Left lung (tissue), 10 donors: ENCODE data around the gene PNKP. TPM values are rescaled to one million over a fixed set of nuclear protein-coding genes. Genes with fewer than 3 reads are reported as not detected.

ENCODE experiments used
- ATAC-seq: fragments of 200-7000 bp; cut with Tn5 transposase; one replicate; pipeline ENCODE4 v1.9.1; 2020; ENCODE audit warnings: moderate library complexity
- DNase-seq, 4 donors: peaks; one replicate each; pipeline ENCODE4 v3.0.0-alpha.2; 2013 to 2020
- H3K27ac ChIP-seq, 2 donors: fragments of 200-600 bp; sonication (generic) in 1 of 2; one replicate each; pipeline versions ENCODE4 v1.5.0 to v1.8.0; 2020 to 2021
- H3K27me3 ChIP-seq, 2 donors: fragments of 200-600 bp; sonication (generic) in 1 of 2; one replicate each; pipeline versions ENCODE4 v1.5.0 to v1.8.0; 2020 to 2021
- H3K36me3 ChIP-seq, 2 donors: fragments of 200-600 bp; sonication (generic) in 1 of 2; one replicate each; pipeline versions ENCODE4 v1.5.0 to v1.8.0; 2020 to 2021
- H3K4me1 ChIP-seq, 2 donors: fragments of 200-600 bp; one replicate each; pipeline ENCODE4 v1.8.0; 2021
- H3K4me3 ChIP-seq, 2 donors: fragments of 200-600 bp; sonication (generic) in 1 of 2; one replicate each; pipeline versions ENCODE4 v1.5.0 to v1.8.0; 2020 to 2021; ENCODE audit warnings: mild to moderate bottlenecking in 1 of 2
- H3K9me3 ChIP-seq, 2 donors: fragments of 200-600 bp; sonication (generic) in 1 of 2; one replicate each; pipeline versions ENCODE4 v1.5.0 to v1.8.0; 2020 to 2021
- CTCF ChIP-seq, 2 donors: fragments of 200-600 bp; sonication (generic) in 1 of 2; IDR thresholded peaks; one replicate each; pipeline versions ENCODE4 v1.5.0 to v1.8.0; 2021; ENCODE audit warnings: antibody characterized with exemption in 2 of 2
- intact Hi-C, 2 donors: fragments of 100-400 bp; cut with DNase I; formaldehyde crosslinking; loops; one replicate each; pipeline versions ENCODE4 v1.11.2 to v1.14.2; 2022
- microRNA-seq, 2 donors: library from miRNA; unstranded; fragments of <30 nt; microRNA quantifications; one replicate each; pipeline ENCODE4, GENCODE V29; 2019
- polyA plus RNA-seq, 6 donors: library from polyadenylated mRNA; unstranded; fragments of 120-200 nt; gene quantifications; one replicate each; pipeline ENCODE4 v1.2.1, GENCODE V29; 2013; ENCODE audit not compliant: insufficient read length in 6 of 6
- total RNA-seq, 2 donors: library from RNA; stranded (reverse); fragmentation: NEBNext Ultra II Directional; extraction: Animal tissue kit (Norgen Biotek cat#: 25700); gene quantifications; one replicate each; pipeline ENCODE4 v1.2.1, GENCODE V29; 2021
- donor health status: DM: no; HTN: yes; CAD: no.
- donor health status: DM: no; HTN: no; CAD: no.

PNKP gene
- total and polyA plus RNA-seq, 8 donors, result 56.8 to 89.5 (median 66.3) TPM

- Histone ChIP-seq H3K36me3 (no peaks in the 10 kb centered on the region), H3K27ac (peak overlapping the region; percentile 91 to 95), H3K4me3 (peak overlapping the region in 1 of 2 donors; percentile 65), H3K4me1 (peaks cover 8 to 17% of the 10 kb centered on the region in 2 donors), H3K27me3 (no peaks in the 10 kb centered on the region), H3K9me3 (no peaks in the 10 kb centered on the region)
- DNase-seq, result no peak
- intact Hi-C loops, result no loop called here
- ATAC-seq, result no peak
- TF ChIP-seq CTCF (IDR thresholded peaks at IDR 0.05), result no peak
These were observed 53.4 kb downstream of the PNKP start for GRCh38 chr19:49814010-49814409.

GRCh38 chr19:49812997-49813861, 54.1 kb downstream of the PNKP start, which contains the start of gene FUZ:
Gene FUZ (minus strand): TSS chr19:49813292. CDS start chr19:49813106, 186 bp downstream.
- Histone ChIP-seq H3K4me3 (peak within 1 kb of the TSS; percentile 54 to 65), H3K27ac (peak within 1 kb of the TSS; percentile 91 to 95), H3K36me3 (no peaks in the 10 kb centered on the region), H3K9me3 (no peaks in the 10 kb centered on the region), H3K4me1 (peaks cover 7 to 19% of the 10 kb centered on the region in 2 donors), H3K27me3 (no peaks in the 10 kb centered on the region)
- peak; percentile 68 for ATAC-seq
- intact Hi-C loops, result no loop called here
- DNase-seq, result peak; percentile 97 to 99 (median 98)
- no peak for TF ChIP-seq CTCF (IDR thresholded peaks at IDR 0.05)

GRCh38 chr19:49812452-49812996, 54.9 kb downstream of the PNKP start:
- no peaks in the 10 kb centered on the region for H3K9me3 ChIP-seq
- DNase-seq (no peak), ATAC-seq (no peak)
- peaks cover 7 to 26% of the 10 kb centered on the region in 2 donors for H3K4me1 ChIP-seq
- H3K27ac ChIP-seq, result peak overlapping the region; percentile 91 to 95
- no peaks in the 10 kb centered on the region for H3K36me3 ChIP-seq
- TF ChIP-seq CTCF (IDR thresholded peaks at IDR 0.05), result no peak
- H3K27me3 ChIP-seq, result no peaks in the 10 kb centered on the region
- peak overlapping the region; percentile 54 to 65 for H3K4me3 ChIP-seq
- intact Hi-C loops, result no loop called here

GRCh38 chr19:49811328-49811727, 56.0 kb downstream of the PNKP start:
- H3K9me3 ChIP-seq, result no peaks in the 10 kb centered on the region
- no peak for TF ChIP-seq CTCF (IDR thresholded peaks at IDR 0.05)
- peaks cover 7 to 30% of the 10 kb centered on the region in 2 donors for H3K4me1 ChIP-seq
- no peak overlapping the region for H3K27ac ChIP-seq
- peaks cover 0 to 1% of the 10 kb centered on the region in 2 donors for H3K36me3 ChIP-seq
- intact Hi-C loops, result no loop called here
- H3K27me3 ChIP-seq, result no peaks in the 10 kb centered on the region
- DNase-seq, result no peak
- ATAC-seq, result no peak
- H3K4me3 ChIP-seq, result no peak overlapping the region

Small RNA genes within 50 kb of the gene (microRNA-seq; reads per million reads assigned to microRNA genes)
- 1.5 to 1.8 reads per million in 2 donors for gene MIR4749
- 0.50 to 0.55 reads per million in 2 donors for gene MIR4750
- gene MIR6800, result 0.17 to 0.41 reads per million in 2 donors

Other genes with a start within 250 kb of the PNKP start
- 100 to 1,000 TPM in 1 of 2 donors, 10 to 100 TPM in 1; 76.0 to 131 TPM for gene RRAS, start 227.4 kb downstream of the PNKP start, total RNA-seq
- gene RRAS, start 227.4 kb downstream of the PNKP start, polyA plus RNA-seq, result 10 to 100 TPM; 21.4 to 34.0 (median 27.7) TPM
- 10 to 100 TPM; 61.5 to 63.8 TPM for gene SCAF1, start 225.4 kb downstream of the PNKP start, total RNA-seq
- 10 to 100 TPM; 24.7 to 36.6 (median 33.1) TPM for gene SCAF1, start 225.4 kb downstream of the PNKP start, polyA plus RNA-seq
- gene IRF3, start 201.7 kb downstream of the PNKP start, total RNA-seq, result 10 to 100 TPM; 81.2 to 93.6 TPM
- gene IRF3, start 201.7 kb downstream of the PNKP start, polyA plus RNA-seq, result 10 to 100 TPM; 60.2 to 79.1 (median 70.4) TPM
- gene BCL2L12, start 201.6 kb downstream of the PNKP start, total RNA-seq, result 10 to 100 TPM; 20.6 to 22.2 TPM
- gene BCL2L12, start 201.6 kb downstream of the PNKP start, polyA plus RNA-seq, result 10 to 100 TPM; 21.4 to 30.1 (median 28.2) TPM
- gene PRMT1, start 190.3 kb downstream of the PNKP start, total RNA-seq, result 100 to 1,000 TPM in 1 of 2 donors, 10 to 100 TPM in 1; 79.3 to 137 TPM
- 100 to 1,000 TPM; 208 to 258 (median 224) TPM for gene PRMT1, start 190.3 kb downstream of the PNKP start, polyA plus RNA-seq
- gene ADM5, start 178.0 kb downstream of the PNKP start, total RNA-seq, result 1 to 10 TPM in 1 of 2 donors, under 1 TPM in 1; 0.93 to 2.0 TPM
- gene ADM5, start 178.0 kb downstream of the PNKP start, polyA plus RNA-seq, result 1 to 10 TPM; 1.2 to 2.6 (median 1.9) TPM
- gene CPT1C, start 176.5 kb downstream of the PNKP start, total RNA-seq, result 10 to 100 TPM in 1 of 2 donors, 1 to 10 TPM in 1; 6.2 to 11.3 TPM
- 10 to 100 TPM; 23.2 to 37.3 (median 29.3) TPM for gene CPT1C, start 176.5 kb downstream of the PNKP start, polyA plus RNA-seq
- under 1 TPM in 1 of 2 donors, not detected in 1; 0.39 TPM for gene TSKS, start 104.3 kb downstream of the PNKP start, total RNA-seq
- under 1 TPM; 0.17 to 0.45 (median 0.21) TPM for gene TSKS, start 104.3 kb downstream of the PNKP start, polyA plus RNA-seq
- 10 to 100 TPM; 84.9 to 87.6 TPM for gene AP2A1, start 100.6 kb downstream of the PNKP start, total RNA-seq
- gene AP2A1, start 100.6 kb downstream of the PNKP start, polyA plus RNA-seq, result 10 to 100 TPM; 52.9 to 83.1 (median 61.8) TPM
- 10 to 100 TPM; 15.3 to 19.5 TPM for gene FUZ, start 54.3 kb downstream of the PNKP start, total RNA-seq
- gene FUZ, start 54.3 kb downstream of the PNKP start, polyA plus RNA-seq, result 10 to 100 TPM; 23.2 to 31.7 (median 26.6) TPM
- gene MED25, start 49.3 kb downstream of the PNKP start, total RNA-seq, result 10 to 100 TPM; 52.1 to 57.1 TPM
- 10 to 100 TPM; 55.1 to 67.4 (median 58.2) TPM for gene MED25, start 49.3 kb downstream of the PNKP start, polyA plus RNA-seq
- gene PTOV1, start 16.4 kb downstream of the PNKP start, total RNA-seq, result 100 to 1,000 TPM in 1 of 2 donors, 10 to 100 TPM in 1; 96.0 to 133 TPM
- 100 to 1,000 TPM; 268 to 320 (median 279) TPM for gene PTOV1, start 16.4 kb downstream of the PNKP start, polyA plus RNA-seq
- 10 to 100 TPM; 33.8 to 39.3 TPM for gene AKT1S1, start 9.8 kb upstream of the PNKP start, total RNA-seq
- 10 to 100 TPM; 24.7 to 42.9 (median 31.8) TPM for gene AKT1S1, start 9.8 kb upstream of the PNKP start, polyA plus RNA-seq
- 10 to 100 TPM; 35.2 to 43.3 TPM for gene TBC1D17, start 10.1 kb upstream of the PNKP start, total RNA-seq
- 10 to 100 TPM; 40.8 to 47.2 (median 46.3) TPM for gene TBC1D17, start 10.1 kb upstream of the PNKP start, polyA plus RNA-seq
- 1 to 10 TPM; 2.4 to 6.5 TPM for gene IL4I1, start 29.3 kb upstream of the PNKP start, total RNA-seq
- 1 to 10 TPM; 1.1 to 2.3 (median 1.7) TPM for gene IL4I1, start 29.3 kb upstream of the PNKP start, polyA plus RNA-seq
- gene ATF5, start 61.6 kb upstream of the PNKP start, total RNA-seq, result 10 to 100 TPM; 17.4 to 25.0 TPM
- 10 to 100 TPM; 19.5 to 29.6 (median 26.6) TPM for gene ATF5, start 61.6 kb upstream of the PNKP start, polyA plus RNA-seq
- 10 to 100 TPM; 39.2 to 61.8 TPM for gene NUP62, start 61.9 kb upstream of the PNKP start, total RNA-seq
- 10 to 100 TPM; 55.8 to 66.2 (median 61.1) TPM for gene NUP62, start 61.9 kb upstream of the PNKP start, polyA plus RNA-seq
- gene SIGLEC11, start 93.6 kb upstream of the PNKP start, total RNA-seq, result 1 to 10 TPM; 1.3 to 4.9 TPM
- 1 to 10 TPM in 1 of 6 donors, under 1 TPM in 5; 0.34 to 1.5 (median 0.57) TPM for gene SIGLEC11, start 93.6 kb upstream of the PNKP start, polyA plus RNA-seq
- 10 to 100 TPM; 37.7 to 38.7 TPM for gene VRK3, start 157.8 kb upstream of the PNKP start, total RNA-seq
- 10 to 100 TPM; 37.5 to 43.4 (median 40.3) TPM for gene VRK3, start 157.8 kb upstream of the PNKP start, polyA plus RNA-seq
- 1 to 10 TPM; 5.1 to 9.3 TPM for gene ZNF473, start 158.4 kb upstream of the PNKP start, total RNA-seq
- 10 to 100 TPM; 11.7 to 15.4 (median 14.9) TPM for gene ZNF473, start 158.4 kb upstream of the PNKP start, polyA plus RNA-seq